ENCODE data around the gene FGD6. TPM values are rescaled to one million over a fixed set of nuclear protein-coding genes. Genes with fewer than 3 reads are reported as not detected.

Gene FGD6
- total RNA-seq, 1 experiment from 2014 or later: 18.2 TPM

GRCh38 chr12:95102916-95103671 is 114.2 kb downstream of the FGD6 start (continued):
- TF ChIP-seq ZBTB33 (IDR thresholded peaks at IDR 0.05; ENCODE audit: extremely low read depth, insufficient replicate concordance, low read length) (peak; percentile 46), POLR2A (IDR thresholded peaks at IDR 0.05; ENCODE audit: borderline replicate concordance, extremely low read depth, insufficient read depth, insufficient read length) (no peak), POLR2AphosphoS5 (IDR thresholded peaks at IDR 0.05; ENCODE audit: low read depth, low read length) (peak; percentile 60), RAD21 (IDR thresholded peaks at IDR 0.05; ENCODE audit: low read depth) (peak; percentile 25; the same call in 1 of the 2 replicates), SP1 (IDR thresholded peaks at IDR 0.05; ENCODE audit: low read depth) (peak; percentile 95), FOSL1 (IDR thresholded peaks at IDR 0.05; ENCODE audit: low read depth) (peak; percentile 97), SIN3A (IDR thresholded peaks at IDR 0.05; ENCODE audit: low read depth) (peak; percentile 89), YY1 (IDR thresholded peaks at IDR 0.05; ENCODE audit: extremely low read depth, insufficient replicate concordance, low read depth, low read length) (peak; percentile 12), CTCF (IDR thresholded peaks at IDR 0.05 in 2 of 3, conservative IDR thresholded peaks at IDR 0.05 in 1 of 3; ENCODE audit: borderline replicate concordance in 1 of 3, insufficient read depth in 1 of 3, low read depth in 2 of 3, low read length in 2 of 3) (no peak), ELF1 (IDR thresholded peaks at IDR 0.05; ENCODE audit: borderline replicate concordance, low read depth) (peak; percentile 55; the same call in 1 of the 2 replicates), TCF7L2 (IDR thresholded peaks at IDR 0.05; ENCODE audit: borderline replicate concordance, extremely low read depth, insufficient read depth, insufficient read length) (peak; percentile 89)
